NOMO-1 treated with dmso at 0.1 percent for 144 hours (cell line): ENCODE data around the gene BAD.

Experiments
- DNase-seq: peaks from one replicate; lab custom pipeline; 2025; ENCODE audit not compliant: unreplicated experiment; lab: John Stamatoyannopoulos, UW

BAD gene

DNA sequence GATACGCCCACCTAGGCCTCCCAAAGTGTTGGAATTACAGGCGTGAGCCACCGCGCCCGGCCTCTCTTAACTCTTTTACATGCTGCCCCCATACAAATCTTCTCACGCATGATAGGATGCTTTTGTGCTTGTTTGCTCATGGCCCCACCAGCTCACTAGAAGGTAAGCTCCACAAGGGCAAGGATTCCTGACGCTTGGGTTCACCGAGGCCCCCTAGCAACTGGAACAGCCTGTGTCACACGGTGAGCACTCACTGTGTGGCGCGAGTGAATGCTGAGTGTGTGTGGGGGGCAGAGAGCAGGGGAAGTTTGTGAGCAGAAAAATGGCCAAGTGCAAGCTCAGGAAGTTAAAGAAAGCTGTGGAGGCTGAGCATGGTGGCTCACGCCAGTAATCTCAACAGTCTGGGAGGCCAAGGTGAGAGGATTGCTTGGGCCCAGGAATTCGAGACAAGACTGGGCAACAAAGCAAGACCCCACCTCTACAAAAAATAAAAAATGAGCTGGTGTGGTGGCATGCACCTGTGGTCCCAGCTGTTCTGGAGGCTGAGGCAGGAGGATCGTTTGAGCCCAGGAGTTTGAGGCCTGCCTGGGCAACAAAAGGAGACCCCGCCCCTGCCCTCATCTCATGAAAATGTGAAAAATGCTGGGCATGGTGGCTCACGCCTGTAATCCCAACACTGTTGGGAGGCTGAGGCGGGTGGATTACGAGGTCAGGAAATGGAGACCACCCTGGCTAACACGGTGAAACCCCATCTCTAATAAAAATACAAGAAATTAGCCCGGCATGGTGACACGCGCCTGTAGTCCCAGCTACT, 2.3 kb downstream of the BAD start:
- no peak for DNase-seq

DNA sequence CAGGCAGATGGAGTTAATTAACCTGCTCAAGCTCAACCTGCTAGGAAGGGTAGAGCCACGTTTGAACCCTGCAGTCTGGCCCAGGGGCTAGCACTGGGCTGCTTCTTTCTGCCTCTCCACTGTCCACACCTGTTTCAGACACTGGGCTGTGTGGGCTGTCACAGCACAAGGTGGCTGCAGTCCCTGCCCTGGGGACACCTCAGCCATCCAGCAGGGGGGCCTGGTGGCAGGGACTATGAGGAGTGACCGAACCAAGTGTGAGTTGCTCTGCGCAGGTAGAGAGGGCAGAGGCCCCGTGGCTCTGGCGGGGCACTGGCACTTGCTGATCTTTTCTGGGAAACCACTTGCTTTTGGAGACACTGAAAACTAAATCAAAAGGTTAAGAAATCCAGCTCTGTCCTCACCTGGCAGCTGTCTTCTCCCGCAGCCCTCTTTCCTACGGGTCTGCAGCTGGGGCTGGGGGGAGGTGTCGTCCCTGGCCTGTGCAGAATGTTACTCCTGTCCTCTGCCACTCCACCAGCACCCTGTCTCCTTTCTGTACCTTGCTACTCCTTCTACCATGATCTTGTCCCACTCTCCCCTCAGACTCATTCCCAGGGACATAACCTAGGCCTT, 5.8 kb downstream of the BAD start:
- DNase-seq: no peak

DNA sequence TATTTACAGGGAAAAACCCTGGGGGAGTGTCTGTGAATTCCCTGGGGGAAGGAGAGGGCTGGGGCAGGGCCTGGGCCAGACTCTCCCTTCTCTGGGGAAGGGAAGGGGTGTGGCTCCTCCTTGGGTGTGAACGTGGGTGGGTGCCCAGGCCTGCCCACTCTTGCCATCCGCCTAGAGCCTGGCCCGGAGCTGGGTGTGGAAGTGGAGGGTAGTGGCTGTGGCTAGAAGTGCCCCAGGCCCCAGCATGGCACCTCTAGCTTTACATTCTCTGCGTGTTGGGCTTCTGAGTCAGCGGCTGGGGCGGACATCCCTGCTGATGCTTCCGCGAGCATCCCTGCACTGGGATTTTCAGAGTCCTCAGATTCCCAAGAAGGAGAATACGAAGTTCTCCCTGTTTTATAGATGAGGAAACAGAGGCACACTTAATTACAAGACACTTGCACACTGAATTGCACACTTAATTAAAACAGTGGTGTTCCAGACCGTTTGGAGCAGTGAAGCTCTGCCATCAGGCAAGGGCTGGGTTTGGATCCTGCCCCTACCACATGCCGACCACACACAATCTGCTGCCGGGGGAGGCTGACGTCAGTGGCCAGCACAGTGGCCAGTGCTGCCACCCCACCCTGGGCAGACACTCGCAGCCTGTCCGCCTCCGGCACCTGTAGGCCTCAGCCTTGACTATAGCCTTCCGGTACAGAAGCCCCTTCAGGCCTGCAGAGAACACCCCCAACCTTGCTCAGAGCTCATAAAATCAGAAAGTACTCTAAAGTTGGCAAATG, 7.6 kb downstream of the BAD start:
- DNase-seq: no peak

DNA sequence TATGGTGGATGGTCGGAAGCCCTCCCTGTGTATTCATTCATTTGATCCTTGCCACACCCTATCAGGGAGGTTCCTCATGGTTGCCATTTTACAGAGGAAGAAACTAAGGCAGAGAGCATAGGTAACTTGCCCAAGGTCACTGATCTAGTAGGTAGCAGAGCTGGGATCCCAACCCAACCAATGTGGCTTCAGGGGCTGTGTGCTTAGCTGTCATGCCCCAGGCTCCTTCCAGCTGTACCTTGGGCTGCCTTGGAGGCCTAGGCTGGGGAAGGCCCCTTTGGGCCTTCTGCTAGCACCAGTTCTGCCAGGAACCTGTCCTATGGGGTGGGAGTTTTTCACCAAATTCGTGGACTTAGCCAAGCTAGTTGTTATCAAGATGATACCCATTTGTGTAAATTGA, 8.6 kb downstream of the BAD start:
- DNase-seq: no peak

DNA sequence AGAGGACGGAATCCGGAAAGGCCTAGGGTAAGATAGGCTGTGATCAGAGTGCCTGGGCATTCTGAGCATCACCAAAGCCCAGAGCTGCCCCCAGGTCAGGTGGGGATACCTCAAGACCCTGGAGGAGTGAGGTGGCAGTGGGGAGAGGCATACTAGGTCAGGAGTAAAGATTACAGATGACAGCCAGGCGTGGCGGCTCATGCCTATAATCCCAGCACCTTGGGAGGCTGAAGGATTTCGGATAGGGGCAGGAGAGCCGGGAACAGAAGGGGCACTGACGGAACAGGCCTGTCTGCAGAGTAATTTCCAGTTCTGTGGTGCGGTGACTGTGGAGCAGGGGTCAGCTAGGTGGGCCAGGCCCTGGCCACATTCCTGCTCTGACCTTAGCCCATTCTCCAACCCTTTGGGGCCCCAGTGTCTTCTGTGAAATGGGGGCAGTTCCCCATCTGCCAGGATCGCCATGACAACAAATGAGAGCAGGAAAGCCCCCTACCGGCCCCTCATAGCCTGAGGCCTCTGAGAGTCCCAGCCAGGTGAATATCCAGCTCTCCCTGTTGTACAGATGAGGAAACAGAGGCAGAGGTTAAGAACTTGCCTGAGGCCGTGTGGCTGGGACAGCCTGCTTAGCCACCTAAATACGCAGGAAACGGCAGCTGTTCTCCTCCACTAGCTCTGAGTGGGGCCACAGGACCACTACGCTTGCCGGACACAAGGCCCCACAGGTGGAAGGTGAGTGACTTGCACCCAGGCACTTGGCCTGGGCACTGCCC, 9.2 kb downstream of the BAD start:
- no peak for DNase-seq

DNA sequence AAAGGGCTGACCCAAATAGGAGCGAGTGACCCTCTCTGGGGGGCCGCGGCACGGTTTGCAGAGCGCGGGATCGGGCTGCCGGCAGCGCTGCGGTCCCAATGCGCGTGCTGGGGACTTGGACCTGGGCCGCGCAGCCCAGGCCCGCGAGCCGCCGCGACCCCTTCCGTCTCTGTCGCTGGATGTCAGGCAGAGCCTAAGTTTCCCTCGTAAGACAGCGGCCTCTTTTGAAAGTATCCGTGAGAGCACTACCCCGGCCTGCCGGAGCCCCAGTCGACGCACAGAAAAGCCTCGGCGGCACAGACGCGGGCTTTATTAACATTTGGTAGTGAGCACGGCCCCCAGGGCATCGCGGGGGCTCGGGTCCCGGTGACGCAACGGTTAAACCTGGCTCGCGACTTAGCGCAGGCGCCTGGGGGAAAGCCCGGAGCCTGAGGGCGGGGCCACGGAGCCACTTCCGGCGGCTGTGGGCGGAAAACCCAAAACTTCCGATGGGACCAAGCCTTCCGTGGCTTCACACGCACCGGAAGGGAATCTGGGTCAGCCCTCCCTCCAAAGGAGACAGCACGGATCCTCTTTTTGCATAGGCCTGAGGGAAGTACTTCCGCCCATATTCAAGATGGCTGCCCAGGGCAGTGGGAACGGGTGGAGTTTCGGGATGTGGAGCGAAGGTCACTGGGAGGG, 14.8 kb downstream of the BAD start:
- DNase-seq: peak; percentile 99

DNA sequence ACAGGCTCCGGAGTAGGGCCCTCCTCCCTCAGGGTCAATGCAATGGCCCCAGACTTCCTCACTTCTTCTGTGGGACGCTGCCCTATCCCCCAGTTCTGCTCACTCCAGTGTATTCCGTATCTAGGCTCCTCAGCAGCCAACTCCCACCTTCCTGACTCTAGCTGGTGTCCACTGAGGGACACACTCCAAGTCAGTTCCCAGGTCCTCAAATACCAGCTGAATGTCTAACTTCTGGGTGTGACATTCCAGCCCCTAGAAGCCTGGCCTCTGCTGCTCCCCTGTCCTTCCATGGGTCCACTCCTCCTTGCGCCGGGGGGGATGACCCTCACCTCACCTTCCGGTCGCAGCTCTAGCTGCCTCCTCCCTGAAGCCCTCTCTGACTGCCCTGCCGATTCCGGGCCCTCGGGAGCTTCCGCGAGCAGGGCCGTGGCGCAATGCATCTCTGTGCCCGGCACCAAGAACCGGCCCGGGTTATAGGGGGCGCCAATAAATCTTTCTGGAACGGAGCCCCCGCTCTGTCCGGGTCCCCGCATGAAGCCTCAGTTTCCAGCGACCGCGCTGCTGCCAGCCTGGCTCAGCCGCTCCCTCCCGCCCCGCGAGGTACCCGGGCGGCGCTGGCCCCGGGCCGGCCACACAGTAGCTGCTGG, 15.4 kb downstream of the BAD start:
- DNase-seq: peak; percentile 31

DNA sequence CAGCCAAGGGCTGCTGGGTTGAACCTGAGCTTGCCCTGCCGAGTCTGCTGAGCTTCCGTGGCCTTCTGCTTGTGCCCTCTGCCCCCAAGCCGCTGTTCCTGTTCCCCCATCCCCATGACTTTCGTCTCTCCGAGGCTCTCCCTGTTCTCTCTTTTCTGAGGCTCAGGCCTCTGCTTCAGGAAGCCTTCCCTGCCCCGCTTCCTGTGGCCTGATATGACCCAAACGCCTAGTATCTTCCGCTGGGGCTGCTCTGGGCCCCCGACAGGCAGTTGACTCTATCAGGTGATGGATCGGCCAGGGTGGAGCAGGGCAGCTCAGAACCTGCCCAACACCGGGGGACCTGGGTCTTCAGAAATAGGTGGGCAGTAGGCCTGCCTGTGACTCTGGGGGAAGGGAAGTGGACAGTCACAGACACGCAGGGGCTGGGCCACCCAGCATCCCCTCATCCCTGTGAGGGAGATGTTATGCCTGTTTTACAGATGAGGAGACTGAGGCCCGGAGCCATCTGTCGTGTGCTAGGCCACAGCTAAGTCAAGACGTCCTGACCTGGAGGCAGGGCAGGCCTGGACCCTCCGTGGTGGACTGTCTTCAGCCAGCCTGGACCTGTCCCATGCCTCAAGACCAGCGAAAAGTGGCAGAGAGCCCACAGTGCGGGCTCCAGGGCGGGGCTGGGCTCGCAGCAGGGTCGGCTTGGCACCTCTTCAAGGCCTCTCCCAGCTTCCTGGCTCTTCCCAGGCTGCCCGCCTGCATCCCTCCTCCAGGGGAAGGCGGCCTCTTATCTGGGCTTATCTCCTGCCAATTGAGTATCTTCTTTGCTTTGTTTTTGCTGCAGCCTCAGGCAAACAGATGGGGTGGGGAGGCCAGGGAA, 16.2 kb downstream of the BAD start:
- DNase-seq: no peak

DNA sequence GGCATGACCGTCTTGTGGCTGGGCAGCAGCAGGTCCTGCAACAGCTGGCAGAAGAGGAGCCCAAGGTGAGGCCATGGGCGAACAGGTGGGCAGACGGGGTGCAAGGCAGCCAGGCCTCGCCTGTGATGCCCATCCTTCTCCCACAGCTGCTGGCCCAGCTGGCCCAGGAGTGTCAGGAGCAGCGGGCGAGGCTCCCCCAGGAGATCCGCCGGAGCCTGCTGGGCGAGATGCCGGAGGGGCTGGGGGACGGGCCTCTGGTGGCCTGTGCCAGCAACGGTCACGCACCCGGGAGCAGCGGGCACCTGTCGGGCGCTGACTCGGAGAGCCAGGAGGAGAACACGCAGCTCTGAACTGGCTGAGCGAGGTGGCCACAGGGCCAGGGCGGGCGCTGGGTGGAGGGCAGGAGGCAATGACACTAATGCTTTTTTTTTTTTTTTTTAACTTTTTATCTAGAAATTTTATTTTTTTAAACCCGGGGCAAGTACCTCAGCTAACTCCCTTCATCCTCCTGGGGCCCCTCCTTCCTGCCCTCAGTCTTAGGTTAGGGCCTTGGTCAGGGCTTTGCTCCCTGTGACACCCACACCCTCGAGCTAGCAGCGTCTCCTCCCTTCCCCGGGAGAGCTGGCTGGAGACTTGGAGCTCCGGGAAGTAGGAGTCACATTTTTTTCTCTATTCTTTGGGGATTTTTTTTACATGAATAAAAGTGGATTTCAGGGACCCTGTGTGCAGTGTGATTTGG, 17.1 kb downstream of the BAD start:
- no peak for DNase-seq

DNA sequence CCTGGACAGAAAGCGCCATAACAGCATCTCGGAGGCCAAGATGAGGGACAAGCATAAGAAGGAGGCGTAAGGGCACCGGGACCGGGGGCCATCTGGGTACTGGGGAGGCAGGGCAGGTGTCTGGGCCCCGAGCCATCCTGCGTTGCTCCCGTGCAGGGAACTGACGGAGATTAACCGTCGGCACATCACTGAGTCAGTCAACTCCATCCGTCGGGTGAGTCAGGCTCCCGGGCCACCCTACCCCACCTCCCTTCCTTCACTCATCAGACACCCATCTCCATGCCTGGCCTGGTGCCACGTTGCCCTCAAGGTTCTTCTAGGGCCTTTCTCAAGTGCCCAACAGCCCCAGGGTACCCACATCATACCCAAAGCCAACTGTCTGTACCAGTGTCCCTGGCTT, 18.1 kb downstream of the BAD start:
- no peak for DNase-seq

DNA sequence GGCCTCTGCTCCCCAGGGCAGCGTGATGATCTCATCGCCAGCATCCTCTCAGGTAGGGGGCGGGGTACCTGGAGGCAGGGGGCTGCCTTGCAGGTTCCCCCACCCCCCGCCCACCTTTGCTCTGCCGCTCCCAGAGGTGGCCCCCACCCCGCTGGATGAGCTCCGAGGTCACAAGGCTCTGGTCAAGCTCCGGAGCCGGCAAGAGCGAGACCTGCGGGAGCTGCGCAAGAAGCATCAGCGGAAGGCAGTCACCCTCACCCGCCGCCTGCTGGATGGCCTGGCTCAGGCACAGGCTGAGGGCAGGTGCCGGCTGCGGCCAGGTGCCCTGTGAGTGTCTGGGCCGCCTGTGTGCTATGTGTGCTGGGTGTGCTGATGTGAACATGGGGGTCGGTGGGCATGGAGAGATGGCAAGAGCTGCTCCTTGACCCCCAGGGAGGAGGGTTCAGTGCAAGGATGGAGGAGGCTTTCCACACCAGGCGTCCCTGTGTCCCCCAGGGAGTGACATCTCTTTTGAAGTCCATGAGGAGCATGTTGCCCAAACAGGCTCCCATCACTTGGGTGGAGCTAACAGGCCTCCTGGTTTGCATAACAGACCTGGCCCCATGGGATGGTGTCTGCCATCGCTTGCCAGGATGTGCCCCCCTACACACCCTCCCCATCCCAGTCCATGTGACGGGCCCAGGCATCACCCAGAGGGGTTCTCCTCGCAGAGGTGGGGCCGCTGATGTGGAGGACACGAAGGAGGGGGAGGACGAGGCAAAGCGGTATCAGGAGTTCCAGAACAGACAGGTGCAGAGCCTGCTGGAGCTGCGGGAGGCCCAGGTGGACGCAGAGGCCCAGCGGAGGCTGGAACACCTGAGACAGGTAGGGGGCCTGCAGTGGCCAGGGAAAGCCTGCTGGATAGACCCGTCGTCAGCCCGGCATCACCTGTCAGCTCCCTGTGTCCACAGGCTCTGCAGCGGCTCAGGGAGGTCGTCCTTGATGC, 19.0 kb downstream of the BAD start:
- no peak for DNase-seq

DNA sequence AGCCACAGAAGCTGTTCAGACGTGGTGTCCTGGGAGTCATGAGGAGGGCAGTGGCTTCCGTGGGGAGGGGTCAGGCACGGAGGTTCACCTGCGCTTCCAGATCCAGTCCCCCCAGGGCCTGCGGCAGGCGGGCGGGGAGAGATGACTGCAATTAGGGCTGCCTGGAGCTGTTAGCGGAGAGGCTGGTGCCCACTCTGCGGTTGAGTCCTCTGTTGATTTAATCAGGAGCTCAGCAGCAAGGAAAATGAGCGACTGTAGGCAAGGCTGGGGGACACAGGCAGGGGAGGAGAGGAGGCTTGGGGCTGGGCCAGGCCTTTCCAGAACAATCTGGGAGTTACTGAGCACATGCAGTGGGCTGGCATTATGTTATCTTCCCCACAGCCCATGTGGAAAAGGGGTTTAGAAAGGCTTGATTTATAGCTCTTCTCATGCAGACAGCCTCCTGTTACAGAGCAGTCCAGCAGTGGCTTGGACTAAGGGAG, 20.1 kb downstream of the BAD start:
- DNase-seq: no peak

DNA sequence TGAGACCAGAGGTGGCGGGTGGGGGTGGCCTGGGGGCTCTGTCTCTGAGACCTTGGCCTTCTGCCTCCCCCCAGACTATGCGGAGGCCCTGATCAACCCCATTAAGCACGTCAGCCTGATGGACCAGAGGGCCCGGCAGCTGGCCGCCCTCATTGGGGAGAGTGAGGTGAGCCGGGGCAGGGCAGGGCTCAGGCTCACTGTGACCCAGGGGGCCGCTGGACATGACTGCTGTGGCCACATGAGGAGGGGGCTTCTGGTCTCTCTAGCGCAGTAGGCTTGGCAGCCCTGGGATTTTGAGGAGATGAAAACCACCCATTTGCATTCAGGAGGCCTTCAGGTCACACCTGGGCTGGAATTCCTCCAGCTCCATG, 20.5 kb downstream of the BAD start:
- DNase-seq: no peak

DNA sequence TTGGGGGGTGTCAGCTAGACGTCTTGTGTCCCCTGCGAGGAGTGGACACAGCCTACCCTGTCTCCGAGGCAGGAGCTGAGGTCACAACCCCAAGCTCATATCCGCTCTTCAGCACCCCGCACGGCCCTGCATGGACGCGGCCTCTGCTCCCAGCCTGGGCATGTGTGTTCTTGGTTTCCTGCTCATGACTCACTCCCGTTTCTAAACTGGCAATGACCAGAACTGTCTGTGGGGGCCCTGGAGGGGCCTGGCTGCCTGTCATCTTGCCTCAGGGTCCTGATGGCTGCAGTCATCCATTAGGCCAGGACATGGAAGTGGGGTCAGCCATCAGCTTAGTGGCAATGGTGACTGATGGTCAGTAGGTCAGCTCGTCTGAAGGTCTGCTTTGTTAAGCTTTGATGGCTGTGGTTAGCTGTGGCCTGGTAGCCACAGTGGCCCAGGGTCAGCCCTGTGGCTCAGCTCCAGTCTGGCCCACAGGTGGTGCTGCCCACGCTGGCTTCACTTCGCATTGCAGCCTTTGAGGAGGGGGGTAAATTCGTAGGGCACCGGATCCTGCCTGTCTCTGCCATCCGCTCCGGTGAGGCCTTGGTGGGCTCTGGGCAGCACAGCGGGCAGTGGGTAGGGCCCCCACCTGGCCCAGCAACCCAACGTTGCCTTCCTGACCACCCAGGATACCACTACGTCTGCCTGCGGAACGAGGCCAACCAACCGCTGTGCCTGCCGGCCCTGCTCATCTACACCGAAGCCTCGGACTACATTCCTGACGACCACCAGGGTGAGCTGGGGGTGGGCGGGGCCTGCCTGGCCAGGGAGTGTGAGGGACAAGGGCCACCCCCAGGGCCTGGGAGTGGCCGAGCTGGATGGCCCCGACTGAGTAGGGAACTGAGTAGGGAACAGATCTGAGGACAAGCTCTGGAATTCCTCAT, 21.2 kb downstream of the BAD start:
- no peak for DNase-seq

DNA sequence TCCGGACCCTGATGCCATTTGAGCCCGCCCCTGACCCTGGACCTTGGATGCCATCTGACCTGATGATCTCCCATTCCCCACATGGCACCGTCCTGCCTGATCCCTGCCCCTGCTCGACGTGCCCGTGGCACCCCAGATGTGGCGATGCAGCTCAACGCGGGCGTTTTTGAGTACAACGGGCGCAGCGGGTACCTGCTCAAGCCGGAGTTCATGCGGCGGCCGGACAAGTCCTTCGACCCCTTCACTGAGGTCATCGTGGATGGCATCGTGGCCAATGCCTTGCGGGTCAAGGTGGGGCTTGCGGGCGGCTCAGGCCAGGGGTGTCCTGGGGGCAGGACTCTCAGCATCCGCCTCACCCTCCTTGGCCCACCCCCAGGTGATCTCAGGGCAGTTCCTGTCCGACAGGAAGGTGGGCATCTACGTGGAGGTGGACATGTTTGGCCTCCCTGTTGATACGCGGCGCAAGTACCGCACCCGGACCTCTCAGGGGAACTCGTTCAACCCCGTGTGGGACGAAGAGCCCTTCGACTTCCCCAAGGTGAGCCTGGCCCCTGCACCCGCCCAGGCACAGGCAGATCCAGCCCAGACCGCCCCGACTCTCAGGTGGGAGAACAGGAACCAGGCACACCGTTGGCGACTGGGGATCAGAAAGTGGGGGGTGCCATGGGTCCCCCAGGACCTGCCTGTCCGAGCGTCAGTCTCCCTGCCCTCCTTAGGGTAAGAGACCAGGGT, 22.0 kb downstream of the BAD start:
- DNase-seq: no peak
